K562 (cell line): Measurements from ENCODE around the gene SKAP1. TPM values are rescaled to one million over a fixed set of nuclear protein-coding genes. Genes with fewer than 3 reads are reported as not detected.
A peak's percentile ranks its signal among the peaks of the same experiment; 100 is the strongest.

ENCODE experiments used
- MEF2D ChIP-seq: conservative IDR thresholded peaks from 2 replicates; pipeline ENCODE4 v1.6.1; 2016; ENCODE audit warnings: low read depth, missing genetic modification characterization, missing compliant biosample characterization
- MNT ChIP-seq, 2 experiments: fragments of 450-650 bp; conservative IDR thresholded peaks; 2 replicates each; pipeline ENCODE4 v1.6.1; 2017; ENCODE audit warnings: mild to moderate bottlenecking in 2 of 2, moderate library complexity in 2 of 2
- NR0B1 ChIP-seq: fragments of 450-650 bp; IDR thresholded peaks from one replicate; pipeline ENCODE4 v1.6.1; 2018; ENCODE audit warnings: mild to moderate bottlenecking, moderate library complexity; ENCODE audit not compliant: partially characterized antibody
- NR2C1 ChIP-seq, 2 experiments: fragments of 450-650 bp; IDR thresholded peaks; 2 replicates each; pipeline ENCODE4 v1.6.1; 2017; ENCODE audit warnings: mild to moderate bottlenecking in 2 of 2, antibody characterized with exemption in 1 of 2, inconsistent platforms in 1 of 2, missing compliant biosample characterization in 1 of 2, missing genetic modification characterization in 1 of 2
- PCBP1 ChIP-seq: fragments of 200-400 bp; formaldehyde crosslinking; IDR thresholded peaks from 2 replicates; pipeline ENCODE4 v1.6.1; 2018; ENCODE audit warnings: mild to moderate bottlenecking, low read depth, low read length; ENCODE audit not compliant: poor library complexity, severe bottlenecking
- POLR2G ChIP-seq: fragments of 200-400 bp; formaldehyde crosslinking; IDR thresholded peaks from 2 replicates; pipeline ENCODE4 v1.6.1; 2017; ENCODE audit warnings: low read depth, mild to moderate bottlenecking, antibody characterized with exemption, low read length, moderate library complexity
- TBP ChIP-seq: optimal IDR thresholded peaks from 2 replicates; pipeline ENCODE3; 2011; ENCODE audit warnings: low read depth, low read length, improper control_type of control experiment
- ZNF318 ChIP-seq, 2 experiments: fragments of 450-650 bp; IDR thresholded peaks; 2 replicates each; pipeline ENCODE4 v1.6.1; 2016; ENCODE audit warnings: mild to moderate bottlenecking in 2 of 2, borderline replicate concordance in 1 of 2, low read depth in 1 of 2, moderate library complexity in 1 of 2
- ZNF395 ChIP-seq: fragments of 200-800 bp; sonication (Bioruptor generic); IDR thresholded peaks from 2 replicates; pipeline ENCODE4 v1.6.1; 2017; ENCODE audit warnings: missing genetic modification characterization, missing compliant biosample characterization
- polyA plus RNA-seq, 8 experiments: library from polyadenylated mRNA; depleted of rRNA in 4 of 8; stranded (reverse) in 5 of 8; unstranded in 3 of 8; fragments of >200 nt; fragmentation: Nextera tagmentation in 2 of 8; fragmentation: Illumina TruSeq in 1 of 8; extraction: Ambion mirVana in 2 of 8; extraction: Trizol in 1 of 8; gene quantifications; 2 replicates each; pipeline versions ENCODE4 v1.2.1 to v1.2.3, GENCODE V29; 2011 to 2014; ENCODE audit warnings: inconsistent platforms in 1 of 8, missing spikeins in 1 of 8
- total RNA-seq, 7 experiments: library from RNA; depleted of rRNA in 6 of 7; stranded (reverse); fragments of >200 nt in 6 of 7; fragmentation: Illumina TruSeq in 2 of 7; extraction: Trizol in 2 of 7; gene quantifications; 2 replicates each; pipeline versions ENCODE4 v1.2.1 to v1.2.3, GENCODE V29; 2011 to 2021; ENCODE audit warnings: low replicate concordance in 1 of 7

The SKAP1 gene
- total and polyA plus RNA-seq, 9 of the 15 experiments (the other 6 are each of a cell fraction or from before 2014, with no cell fraction given), result 0.06 to 0.80 (median 0.10) TPM; not detected in 4

GRCh38 chr17:48101012-48101720 is 328.8 kb downstream of the SKAP1 start, which contains the start of gene CBX1 (continued):
- TF ChIP-seq ZNF395 (CRISPR knock-in tag) (0 out of 2 replicates have a peak, but pooled peaks have one; percentile 79), ZNF318 (IDR thresholded peaks at IDR 0.05; ENCODE audit: borderline replicate concordance in 1 of 2, low read depth in 1 of 2) (no peak), NR2C1 (IDR thresholded peaks at IDR 0.05) (peak; percentile 60; the same call in 1 of the 2 replicates), NR2C1 (tag; IDR thresholded peaks at IDR 0.05) (peak; percentile 82), TBP (peak; percentile 44), MEF2D (tag) (no peak), MNT (conservative IDR thresholded peaks at IDR 0.05) (peak; percentile 34 to 62; a peak in 3 of 4 replicates), NR0B1 (no peak), POLR2G (peak; percentile 91), PCBP1 (peak; percentile 75)
